IMR-90 (cell line): ENCODE data around the gene BTBD9. TPM values are rescaled to one million over a fixed set of nuclear protein-coding genes. Genes with fewer than 3 reads are reported as not detected.

Experiments used
- ATAC-seq: fragments of 200-7000 bp; cut with Tn5 transposase; 2 replicates; pipeline ENCODE4 v1.9.1; 2020; ENCODE audit warnings: low read depth, mild to moderate bottlenecking, moderate library complexity
- BruUV-seq: library from RNA; stranded (reverse); fragments of 400-500 nt; replicated peaks from 2 replicates; lab custom pipeline; 2021; lab: Mats Ljungman, UMichigan
- CTCF ChIA-PET: fragments of 300-600 bp; formaldehyde crosslinking; extraction: SDS; loops from one replicate; lab custom pipeline; 2021; ENCODE audit warnings: antibody characterized with exemption; lab: Yijun Ruan, JAX
- POLR2A ChIA-PET: fragments of 300-600 bp; sonication (Branson Sonifier 250); formaldehyde crosslinking; loops from one replicate; lab custom pipeline; 2022; ENCODE audit warnings: antibody characterized with exemption; ENCODE audit not compliant: unreplicated experiment; lab: Charles Lee
- DNase-seq: peaks from one replicate; pipeline ENCODE4 v3.0.0; 2013
- H2AFZ ChIP-seq: replicated peaks from 2 replicates; pipeline ENCODE3; 2013; ENCODE audit warnings: low read length, mild to moderate bottlenecking; ENCODE audit not compliant: poor library complexity
- H2AK5ac ChIP-seq: 2 replicates; pipeline ENCODE4 v1.6.1; 2013; ENCODE audit warnings: low read depth, low read length, inconsistent platforms
- H2AK9ac ChIP-seq: replicated peaks from 2 replicates; pipeline ENCODE3; 2013; ENCODE audit warnings: mild to moderate bottlenecking, low read depth, low read length, moderate library complexity; ENCODE audit not compliant: poor library complexity
- H2BK120ac ChIP-seq: 2 replicates; pipeline ENCODE4 v1.6.1; 2013; ENCODE audit warnings: low read depth, low read length, inconsistent platforms
- H2BK15ac ChIP-seq: 3 replicates; pipeline ENCODE4 v1.6.1; 2013; ENCODE audit warnings: low read depth, low read length, inconsistent platforms
- H2BK20ac ChIP-seq: 2 replicates; pipeline ENCODE4 v1.6.1; 2013; ENCODE audit warnings: low read depth, mild to moderate bottlenecking, inconsistent platforms, low read length, moderate library complexity
- H2BK5ac ChIP-seq: 2 replicates; pipeline ENCODE4 v1.6.1; 2013; ENCODE audit warnings: mild to moderate bottlenecking, low read depth, low read length, inconsistent platforms; ENCODE audit not compliant: poor library complexity, severe bottlenecking
- H3K14ac ChIP-seq: replicated peaks from 2 replicates; pipeline ENCODE4 v1.6.1; 2013; ENCODE audit warnings: low read depth, low read length, inconsistent platforms
- H3K18ac ChIP-seq: 2 replicates; pipeline ENCODE4 v1.6.1; 2013; ENCODE audit warnings: low read depth, low read length, control low read depth
- H3K23ac ChIP-seq: 2 replicates; pipeline ENCODE4 v1.6.1; 2013; ENCODE audit warnings: low read depth, low read length, inconsistent platforms
- H3K27ac ChIP-seq: 2 replicates; pipeline ENCODE4 v1.5.1; 2013; ENCODE audit warnings: mild to moderate bottlenecking, control low read depth, low read length; ENCODE audit not compliant: insufficient read depth
- H3K27me3 ChIP-seq: 2 replicates; pipeline ENCODE4 v1.6.1; 2013; ENCODE audit warnings: low read length; ENCODE audit not compliant: control insufficient read depth, insufficient read depth
- H3K36me3 ChIP-seq: 2 replicates; pipeline ENCODE4 v1.6.1; 2013; ENCODE audit warnings: low read length, mixed read lengths; ENCODE audit not compliant: control insufficient read depth, insufficient read depth
- H3K4ac ChIP-seq: 2 replicates; pipeline ENCODE4 v1.6.1; 2013; ENCODE audit warnings: low read depth, low read length, inconsistent platforms
- H3K4me1 ChIP-seq: 2 replicates; pipeline ENCODE4 v1.6.1; 2013; ENCODE audit warnings: low read length, mixed read lengths; ENCODE audit not compliant: control insufficient read depth, insufficient read depth
- H3K4me2 ChIP-seq: 2 replicates; pipeline ENCODE4 v1.6.1; 2013; ENCODE audit warnings: low read depth, mild to moderate bottlenecking, control low read depth, low read length, moderate library complexity
- H3K4me3 ChIP-seq: 2 replicates; pipeline ENCODE4 v1.5.1; 2013; ENCODE audit warnings: low read depth, mild to moderate bottlenecking, control low read depth, low read length, moderate library complexity; ENCODE audit not compliant: insufficient read depth
- H3K56ac ChIP-seq: 2 replicates; pipeline ENCODE4 v1.6.1; 2013; ENCODE audit warnings: low read length, inconsistent platforms; ENCODE audit not compliant: insufficient read depth; ENCODE audit errors: extremely low read depth
- H3K79me1 ChIP-seq, 2 experiments: 2 replicates each; pipeline ENCODE4 v1.6.1; 2013; ENCODE audit warnings: low read length in 2 of 2, inconsistent platforms in 1 of 2, low read depth in 1 of 2
- H3K9ac ChIP-seq: 2 replicates; pipeline ENCODE4 v1.6.1; 2013; ENCODE audit warnings: low read depth, low read length, control low read depth
- H3K9me1 ChIP-seq: 2 replicates; pipeline ENCODE4 v1.6.1; 2013; ENCODE audit warnings: low read length, inconsistent platforms; ENCODE audit not compliant: insufficient read depth
- H3K9me3 ChIP-seq: 2 replicates; pipeline ENCODE4 v1.6.1; 2013; ENCODE audit warnings: low read length; ENCODE audit not compliant: control insufficient read depth, insufficient read depth
- H4K20me1 ChIP-seq: 2 replicates; pipeline ENCODE4 v1.6.1; 2013; ENCODE audit warnings: low read length, inconsistent platforms; ENCODE audit not compliant: insufficient read depth
- H4K5ac ChIP-seq: 2 replicates; pipeline ENCODE4 v1.6.1; 2013; ENCODE audit warnings: mild to moderate bottlenecking, low read depth, low read length, control low read depth
- H4K8ac ChIP-seq, 2 experiments: 2 replicates each; pipeline ENCODE4 v1.6.1; 2013; ENCODE audit warnings: low read depth in 2 of 2, low read length in 2 of 2, control low read depth in 1 of 2, inconsistent platforms in 1 of 2
- H4K91ac ChIP-seq: 2 replicates; pipeline ENCODE4 v1.6.1; 2013; ENCODE audit warnings: low read depth, low read length, inconsistent platforms; ENCODE audit not compliant: insufficient read depth
- BHLHE40 ChIP-seq: fragments of 150-350 bp; IDR thresholded peaks from 2 replicates; pipeline ENCODE4 v1.6.1; 2016; ENCODE audit warnings: mild to moderate bottlenecking, low read depth, low read length
- CEBPB ChIP-seq: IDR thresholded peaks from 2 replicates; pipeline ENCODE4 v1.6.1; 2012; ENCODE audit warnings: low read depth, low read length, improper control_type of control experiment
- CHD1 ChIP-seq: IDR thresholded peaks from 2 replicates; pipeline ENCODE4 v1.6.1; 2012; ENCODE audit warnings: low read depth, low read length, improper control_type of control experiment
- CTCF ChIP-seq: conservative IDR thresholded peaks from 2 replicates; pipeline ENCODE4 v1.5.1; 2012; ENCODE audit warnings: mild to moderate bottlenecking, low read depth, low read length, improper control_type of control experiment
- ELK1 ChIP-seq: fragments of 150-350 bp; IDR thresholded peaks from 2 replicates; pipeline ENCODE4 v1.6.1; 2016; ENCODE audit warnings: low read depth, mild to moderate bottlenecking, low read length, moderate library complexity, borderline replicate concordance
- MAFK ChIP-seq: IDR thresholded peaks from 2 replicates; pipeline ENCODE4 v1.6.1; 2012; ENCODE audit warnings: low read depth, low read length, improper control_type of control experiment
- MAZ ChIP-seq: IDR thresholded peaks from 2 replicates; pipeline ENCODE4 v1.6.1; 2012; ENCODE audit warnings: low read depth, mild to moderate bottlenecking, low read length, improper control_type of control experiment, moderate library complexity, borderline replicate concordance
- MXI1 ChIP-seq: IDR thresholded peaks from 2 replicates; pipeline ENCODE4 v1.6.1; 2012; ENCODE audit warnings: low read depth, mild to moderate bottlenecking, low read length, moderate library complexity, borderline replicate concordance
- NFE2L2 ChIP-seq: fragments of 150-350 bp; IDR thresholded peaks from 2 replicates; pipeline ENCODE4 v1.6.1; 2016; ENCODE audit warnings: low read depth, mild to moderate bottlenecking, low read length
- POLR2A ChIP-seq: IDR thresholded peaks from 2 replicates; pipeline ENCODE4 v1.6.1; 2012; ENCODE audit warnings: mild to moderate bottlenecking, low read depth, low read length
- RAD21 ChIP-seq: IDR thresholded peaks from 2 replicates; pipeline ENCODE4 v1.6.1; 2012; ENCODE audit warnings: low read length, improper control_type of control experiment
- RCOR1 ChIP-seq: IDR thresholded peaks from 2 replicates; pipeline ENCODE4 v1.6.1; 2012; ENCODE audit warnings: mild to moderate bottlenecking, low read length, improper control_type of control experiment; ENCODE audit not compliant: insufficient replicate concordance
- RFX5 ChIP-seq: IDR thresholded peaks from 2 replicates; pipeline ENCODE4 v1.8.0; 2012; ENCODE audit warnings: low read depth, mild to moderate bottlenecking, low read length, moderate library complexity
- SMC3 ChIP-seq: fragments of 150-350 bp; IDR thresholded peaks from 2 replicates; pipeline ENCODE4 v1.6.1; 2016; ENCODE audit warnings: low read depth, mild to moderate bottlenecking, antibody characterized with exemption, low read length, moderate library complexity
- USF2 ChIP-seq: fragments of 150-350 bp; IDR thresholded peaks from 2 replicates; pipeline ENCODE4 v1.6.1; 2017; ENCODE audit warnings: mild to moderate bottlenecking, antibody characterized with exemption, low read length, low read depth
- WGBS, 2 experiments: methylation state at CpG; one replicate each; pipeline versions ENCODE4 v1.1.5 to v1.1.7; 2013; ENCODE audit warnings: missing lambda C conversion rate in 2 of 2; ENCODE audit not compliant: insufficient read length in 1 of 2; ENCODE audit errors: extremely low coverage in 2 of 2; 5-methylcytosine and 5-hydroxymethylcytosine counted together
- dilution Hi-C: fragments of 300-500 bp; cut with HindIII; formaldehyde crosslinking; loops from one replicate; pipeline ENCODE4 v1.14.3; 2018; ENCODE audit warnings: low sequenced_read_pairs; ENCODE audit not compliant: unreplicated experiment
- in situ Hi-C: fragments of 300-500 bp; cut with MboI; formaldehyde crosslinking; loops from 3 replicates; pipeline ENCODE4 v1.14.3; 2019; ENCODE audit warnings: low sequenced_read_pairs, inconsistent platforms, mixed read lengths
- intact Hi-C: fragments of 100-400 bp; cut with micrococcal nuclease; formaldehyde crosslinking; loops from 2 replicates; pipeline ENCODE4 v1.10.0; 2022
- polyA plus RNA-seq, 3 experiments: library from polyadenylated mRNA; depleted of rRNA; stranded (reverse); fragments of >200 nt; gene quantifications; 2 replicates each; pipeline ENCODE4 v1.2.3, GENCODE V29; 2012; ENCODE audit warnings: low replicate concordance in 1 of 3
- total RNA-seq: library from RNA; depleted of rRNA; stranded (reverse); fragments of >200 nt; gene quantifications from 2 replicates; pipeline ENCODE4 v1.2.3, GENCODE V29; 2012

The BTBD9 gene
- total and polyA plus RNA-seq, 2 of the 4 experiments (the other 2 are of a cell fraction), result 4.1 to 22.0 TPM

- TF ChIP-seq MAZ, result no peak
- TF ChIP-seq RCOR1, result no peak
Observed at GRCh38 chr6:38164671-38165108, 475.0 kb downstream of the BTBD9 start (continued).

- no peaks in the 10 kb centered on the region for H3K4me1 ChIP-seq
- no peak overlapping the region for H2BK20ac ChIP-seq
- H2AK9ac ChIP-seq, result no peak overlapping the region
- peaks cover 8% of the 10 kb centered on the region; the same call in 1 of the 2 replicates for H3K9me1 ChIP-seq
- H2BK120ac ChIP-seq, result no peak overlapping the region
- H3K27ac ChIP-seq, result no peak overlapping the region
- CTCF ChIA-PET, result no interaction called here
- DNase-seq (no peak), ATAC-seq (no peak)
- H2AK5ac ChIP-seq, result no peak overlapping the region
- H3K36me3 ChIP-seq, result peaks cover 5% of the 10 kb centered on the region; the same call in 1 of the 2 replicates
- H3K23ac ChIP-seq, result no peak overlapping the region
- no peak overlapping the region for H3K56ac ChIP-seq
- no peak overlapping the region for H4K91ac ChIP-seq
- H4K5ac ChIP-seq, result no peak overlapping the region
- H3K4me3 ChIP-seq, result no peak overlapping the region
- no peak overlapping the region for H2BK15ac ChIP-seq
- no peak overlapping the region for H3K9ac ChIP-seq
- H3K18ac ChIP-seq, result no peak overlapping the region
- H3K4me2 ChIP-seq, result no peak overlapping the region
- no peak overlapping the region for H2BK5ac ChIP-seq
- H3K27me3 ChIP-seq, result no peaks in the 10 kb centered on the region
- no peak overlapping the region for H4K8ac ChIP-seq
- peaks cover 3 to 15% of the 10 kb centered on the region in 2 experiments; a peak in 1 of 4 replicates for H3K79me1 ChIP-seq
- H2AFZ ChIP-seq, result no peak overlapping the region
- H4K20me1 ChIP-seq, result no peaks in the 10 kb centered on the region
- no peak overlapping the region for H3K4ac ChIP-seq
- POLR2A ChIA-PET, result no interaction called here
- H3K9me3 ChIP-seq, result no peaks in the 10 kb centered on the region
- dilution Hi-C loops (no loop called here), in situ Hi-C loops (no loop called here), intact Hi-C loops (no loop called here)
- no CpG with 5 or more reads among the region's 6 CpGs for whole genome bisulfite sequencing, 2 experiments
- no peak overlapping the region for H3K14ac ChIP-seq
- no TSS peak for BruUV-seq
- TF ChIP-seq BHLHE40, result no peak
- TF ChIP-seq CEBPB, result no peak
- TF ChIP-seq RFX5, result no peak
- no peak for TF ChIP-seq ELK1
- no peak for TF ChIP-seq SMC3
- no peak for TF ChIP-seq CTCF
- no peak for TF ChIP-seq MAFK
- TF ChIP-seq CHD1, result no peak
- TF ChIP-seq RCOR1, result no peak
- no peak for TF ChIP-seq POLR2A
- no peak for TF ChIP-seq MXI1
- TF ChIP-seq RAD21, result no peak
- no peak for TF ChIP-seq USF2
- no peak for TF ChIP-seq NFE2L2
Observed at GRCh38 chr6:38164131-38164481, 475.6 kb downstream of the BTBD9 start.
